HG03565 (cell line): ENCODE results near the gene CPNE1.
"Not testable (repeated sequence)": the region's sequence is repeated elsewhere in the genome, so short reads cannot be mapped to it uniquely, and the experiment has no call there.

Experiments
- ATAC-seq: cut with Tn5 transposase; IDR thresholded peaks from one replicate; pipeline ENCODE4 v1.9.1; 2021; ENCODE audit warnings: mild to moderate bottlenecking, moderate library complexity; ENCODE audit not compliant: unreplicated experiment

CPNE1 gene

DNA sequence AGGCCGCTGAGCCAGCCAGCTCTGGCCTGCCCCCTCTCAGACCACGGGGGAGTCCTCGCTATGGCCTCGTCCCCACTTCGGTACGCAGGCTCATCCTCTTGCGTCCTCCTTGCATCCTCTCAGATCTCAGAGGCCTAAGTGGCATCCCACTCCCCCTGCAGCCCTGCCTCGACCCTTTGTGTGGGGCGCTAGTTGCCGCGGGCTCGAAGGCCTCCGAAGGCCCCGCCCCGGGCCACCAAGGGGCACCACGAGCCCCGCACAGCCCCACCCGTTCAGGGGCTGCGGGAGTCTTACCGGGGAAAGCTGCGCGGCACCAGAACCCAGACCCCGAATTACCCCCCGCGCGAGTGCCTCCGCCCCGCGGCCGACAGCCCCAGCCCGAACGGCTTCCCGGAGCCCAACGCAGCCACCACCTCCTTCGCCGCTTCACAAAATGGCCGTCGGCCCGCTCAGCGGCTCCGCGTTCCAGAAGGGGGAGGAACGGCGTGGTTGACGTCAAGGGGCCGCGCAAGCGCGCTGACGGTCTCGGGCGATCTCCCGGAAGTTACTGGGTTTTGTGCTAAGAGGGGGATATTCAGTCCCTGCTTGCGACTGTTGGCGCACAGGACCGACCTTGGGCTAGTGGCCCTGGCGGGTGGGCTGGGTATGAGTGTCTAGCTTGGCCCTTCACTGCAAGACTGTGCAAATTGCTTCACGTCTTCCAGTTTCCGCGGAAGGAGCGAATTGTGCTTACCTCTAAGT is at the start of gene CPNE1, which contains the start of gene RBM12:
Gene CPNE1 (minus strand): TSS at position 435 of the 741 bp plus-strand sequence. CDS start 31,977 bp downstream, outside the sequence.
Gene RBM12 (minus strand): TSS at position 435 of the 741 bp plus-strand sequence. CDS start 9,578 bp downstream, outside the sequence.
- ATAC-seq: peak; percentile 64

DNA sequence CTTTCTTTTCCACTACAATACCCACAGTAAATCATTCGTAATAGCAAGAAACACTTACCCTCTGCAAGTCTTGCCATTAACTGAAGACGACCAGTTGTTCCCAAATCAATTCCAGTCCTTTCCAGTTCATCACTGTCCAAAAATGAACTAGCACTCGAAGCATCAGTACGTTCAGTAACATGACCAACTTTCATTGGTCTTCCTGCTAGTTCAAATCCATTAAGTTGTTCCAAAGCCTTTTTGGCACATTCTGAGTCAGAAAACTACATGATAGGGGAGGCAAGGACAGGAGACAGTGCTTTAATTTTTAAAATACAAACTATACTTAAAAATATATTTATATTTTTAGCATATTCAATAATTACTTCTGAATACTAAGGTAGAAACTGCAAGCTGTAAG is 49.4 kb upstream of the CPNE1 start:
- ATAC-seq: no peak

DNA sequence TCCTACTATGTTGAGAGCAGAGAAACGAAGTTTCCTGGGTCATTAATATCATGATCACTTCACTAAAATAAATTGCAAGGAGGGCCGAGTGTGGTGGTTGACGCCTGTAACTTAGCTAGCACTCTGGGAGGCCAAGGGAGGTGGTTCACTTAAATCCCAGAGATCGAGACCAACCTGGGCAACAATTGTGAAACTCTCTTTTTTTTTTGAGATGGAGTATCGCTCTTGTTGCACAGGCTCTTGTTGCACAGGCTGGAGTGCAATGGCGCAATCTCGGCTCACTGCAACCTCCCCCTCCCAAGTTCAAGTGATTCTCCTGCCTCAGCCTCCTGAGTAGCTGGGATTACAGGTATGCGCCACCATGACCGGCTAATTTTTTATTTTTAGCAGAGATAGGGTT is 48.4 kb upstream of the CPNE1 start:
- ATAC-seq: not testable (repeated sequence)

DNA sequence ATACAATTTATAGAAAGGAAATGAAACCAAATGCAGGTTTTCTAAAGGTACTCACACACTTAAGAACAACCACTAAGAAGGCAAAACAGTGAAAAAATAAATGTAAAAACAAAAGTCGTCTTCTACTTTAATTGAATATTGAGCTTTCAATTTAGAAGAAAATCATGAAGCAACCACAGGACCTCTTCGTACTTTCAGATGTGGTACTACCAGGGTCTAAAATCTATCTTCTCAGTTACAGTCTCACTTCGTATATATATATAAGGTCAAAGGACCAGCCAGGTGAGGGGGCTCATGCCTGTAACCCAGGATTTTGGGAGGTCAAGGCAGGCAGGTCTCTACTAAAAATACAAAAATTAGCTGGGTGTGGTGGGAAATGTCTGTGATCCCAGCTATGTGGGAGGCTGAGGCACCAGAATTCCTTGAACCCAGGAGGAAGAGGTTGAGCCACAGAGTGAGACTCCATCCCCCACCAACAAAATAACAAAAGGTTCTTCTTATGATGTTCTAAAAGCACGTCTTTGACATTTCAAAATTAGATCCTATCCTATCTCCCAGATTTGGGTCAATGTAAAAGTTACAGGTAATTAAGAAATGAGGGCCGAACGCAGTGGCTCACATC is 47.0 kb upstream of the CPNE1 start:
- ATAC-seq: no peak

DNA sequence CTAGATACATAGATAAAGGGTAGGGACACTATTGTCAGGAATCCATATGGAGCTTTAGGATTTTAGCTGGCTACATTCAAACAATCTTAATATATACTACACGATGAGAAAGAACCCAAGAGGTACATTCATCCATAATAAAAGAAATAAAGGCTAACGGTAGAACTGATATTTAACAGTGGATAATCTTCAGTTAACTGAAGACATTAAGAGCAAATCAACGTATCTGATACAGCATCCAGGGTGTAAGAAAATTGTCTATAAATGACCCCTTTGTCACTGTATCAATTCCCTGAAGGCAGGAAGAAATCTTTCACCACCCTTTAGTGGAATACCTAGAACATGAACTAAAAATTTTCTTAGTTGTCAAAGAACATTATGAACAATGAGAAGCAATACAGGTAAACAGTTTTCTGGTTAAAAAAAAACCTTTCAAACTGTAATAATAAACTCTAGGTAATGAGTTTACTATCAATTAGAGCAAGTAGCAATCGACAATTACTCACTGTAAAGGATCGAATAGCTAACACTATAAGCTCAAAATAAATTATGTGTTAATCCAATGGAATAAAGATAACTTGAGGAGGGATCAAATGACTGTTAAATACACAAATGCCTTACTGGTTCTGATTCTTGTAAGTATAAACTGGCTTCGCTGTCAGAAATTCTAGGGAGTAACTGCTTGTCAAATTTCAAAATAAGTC is 46.3 kb upstream of the CPNE1 start:
- no peak for ATAC-seq

DNA sequence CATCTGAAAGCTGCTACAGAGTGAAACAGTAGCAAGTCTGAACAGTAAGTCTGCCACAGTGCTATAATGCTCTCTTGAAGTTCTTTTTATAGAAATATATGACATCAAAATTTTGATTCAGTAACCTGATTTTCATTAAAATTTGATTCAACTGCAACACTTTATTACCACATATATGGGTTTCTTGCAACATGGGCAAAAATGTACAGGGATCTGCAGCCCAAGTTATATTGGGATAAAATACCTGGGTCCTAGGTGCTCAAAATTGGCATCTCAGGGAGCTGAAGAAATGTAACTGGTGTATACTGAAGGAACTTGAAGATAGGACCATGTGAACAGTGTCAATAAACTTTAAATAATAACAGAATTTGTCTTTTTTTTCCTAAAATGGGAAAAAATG is 45.3 kb upstream of the CPNE1 start:
- no peak for ATAC-seq

DNA sequence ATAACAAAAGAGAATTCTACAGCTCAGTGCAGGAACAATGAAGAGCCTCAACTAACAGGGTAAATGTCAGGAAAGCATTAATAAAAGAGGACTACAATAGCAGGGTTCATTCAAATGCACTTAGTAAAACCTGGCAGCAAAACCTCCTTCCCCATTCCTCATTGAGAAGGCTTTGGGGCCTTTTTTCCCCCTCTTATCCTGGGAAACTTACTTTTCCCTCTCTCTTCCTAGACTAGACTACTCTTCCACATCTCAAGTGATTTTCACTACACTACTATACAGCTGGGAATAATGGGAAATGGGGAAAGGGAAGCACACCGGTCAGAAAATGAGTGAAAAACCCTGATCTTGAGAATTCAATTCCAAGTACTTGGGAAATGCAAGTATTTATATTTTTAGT is 44.6 kb upstream of the CPNE1 start:
- ATAC-seq: no peak

DNA sequence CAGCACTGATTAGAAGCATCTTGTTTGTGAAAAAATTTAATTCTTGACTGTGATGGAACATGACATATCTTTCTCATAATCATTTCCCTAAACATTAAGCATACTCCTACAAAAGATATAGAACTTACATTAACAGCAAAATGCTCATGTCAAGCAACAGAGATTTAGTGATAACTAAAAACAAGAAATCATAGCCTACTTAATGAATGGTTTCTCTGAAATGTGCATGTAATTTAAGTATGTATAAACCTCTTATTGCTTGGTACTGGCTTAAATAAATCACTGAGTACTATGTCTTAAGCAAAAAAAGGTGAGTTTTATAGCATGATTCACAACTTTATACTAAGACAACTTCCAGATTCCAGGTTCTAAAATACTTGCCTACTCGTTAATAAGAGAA is 43.8 kb upstream of the CPNE1 start:
- no peak for ATAC-seq

DNA sequence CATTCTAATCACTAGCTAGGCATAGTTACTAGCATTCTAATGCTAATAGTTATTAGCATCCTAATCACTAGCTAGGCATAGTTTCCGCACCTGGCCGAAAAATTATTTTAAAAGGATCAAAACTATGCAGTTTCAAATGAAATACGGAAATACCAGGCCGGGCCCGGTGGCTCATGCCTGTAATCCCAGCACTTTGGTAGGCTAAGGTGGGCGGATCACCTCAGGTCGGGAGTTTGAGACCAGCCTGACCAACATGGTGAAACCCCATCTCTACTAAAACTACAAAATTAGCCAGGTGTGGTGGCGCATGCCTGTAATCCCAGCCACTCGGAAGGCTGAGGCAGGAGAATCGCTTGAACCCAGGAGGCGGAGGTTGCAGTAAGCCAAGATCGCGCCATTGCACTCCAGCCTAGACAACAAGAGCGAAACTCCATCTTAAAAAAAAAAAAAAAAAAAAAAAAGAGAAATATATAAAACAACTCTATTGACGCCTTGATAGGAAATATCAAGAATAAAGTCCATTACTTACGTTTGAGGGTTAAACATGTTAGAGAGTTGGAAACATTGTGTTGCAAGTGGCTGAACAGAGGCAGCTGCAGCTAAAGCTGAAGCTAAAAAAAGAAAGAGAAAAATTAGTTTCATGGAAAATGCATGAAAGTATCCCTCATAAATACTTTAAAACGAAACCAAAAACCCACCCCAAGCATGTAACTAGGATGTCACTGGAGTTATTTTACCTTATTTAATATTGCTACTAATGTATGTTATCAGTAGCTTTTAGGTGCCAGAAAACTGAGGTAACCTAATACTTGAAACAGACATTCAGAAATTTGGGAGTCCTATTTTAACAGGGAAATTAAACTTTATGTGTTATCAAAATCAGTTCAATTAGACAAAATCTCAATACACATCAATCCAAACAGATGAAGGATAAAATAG is 42.2 kb upstream of the CPNE1 start:
- not testable (repeated sequence) for ATAC-seq

DNA sequence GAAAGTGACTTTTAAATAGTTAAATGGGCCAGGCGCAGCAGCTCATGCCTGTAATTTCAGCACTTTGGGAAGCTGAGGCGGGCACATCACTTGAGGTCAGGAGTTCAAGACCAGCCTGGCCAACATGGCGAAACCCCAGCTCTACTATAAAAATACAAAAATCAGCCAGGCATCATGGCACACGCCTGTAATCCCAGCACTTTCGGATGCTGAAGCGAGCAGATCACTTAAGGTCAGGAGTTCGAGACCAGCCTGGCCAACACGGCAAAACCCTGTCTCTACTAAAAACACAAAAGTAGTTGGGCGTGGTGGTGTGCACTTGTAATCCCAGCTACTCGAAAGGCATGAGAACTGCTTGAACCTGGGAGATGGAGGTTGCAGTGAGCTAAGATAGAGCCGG is 41.2 kb upstream of the CPNE1 start:
- not testable (repeated sequence) for ATAC-seq

DNA sequence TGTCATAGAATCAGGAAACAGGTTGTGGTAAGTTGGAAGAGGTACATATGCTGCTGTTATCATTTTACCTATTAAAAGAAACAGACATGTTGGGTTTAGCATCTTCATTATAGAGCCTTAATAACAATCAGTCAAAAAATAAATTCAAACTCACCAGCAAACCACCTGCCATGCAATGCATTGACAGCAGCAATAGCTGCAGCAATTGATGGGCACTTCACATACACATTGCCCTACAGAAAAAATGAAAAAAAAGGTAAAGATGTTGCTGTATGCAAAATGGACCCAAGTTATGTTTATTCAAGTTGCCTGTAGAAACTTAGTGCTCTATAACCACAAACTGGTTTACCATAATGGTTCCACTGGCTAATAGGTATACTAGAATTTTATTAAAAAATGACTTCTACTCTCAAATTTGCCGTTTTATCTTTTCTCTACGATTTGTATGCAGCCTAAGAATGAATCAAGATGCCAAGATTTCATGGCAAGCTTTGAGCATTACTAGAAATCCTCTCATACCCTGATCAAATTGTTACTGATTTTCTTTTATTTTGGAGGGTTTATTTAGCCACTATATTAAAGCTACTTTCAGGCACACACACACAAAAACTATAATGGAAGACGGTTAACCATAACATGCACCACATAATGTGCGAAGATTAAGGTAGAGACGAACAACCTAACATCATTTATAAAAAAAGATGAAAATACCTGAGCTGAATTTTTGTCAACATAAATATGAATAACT is 40.0 kb upstream of the CPNE1 start:
- ATAC-seq: no peak

DNA sequence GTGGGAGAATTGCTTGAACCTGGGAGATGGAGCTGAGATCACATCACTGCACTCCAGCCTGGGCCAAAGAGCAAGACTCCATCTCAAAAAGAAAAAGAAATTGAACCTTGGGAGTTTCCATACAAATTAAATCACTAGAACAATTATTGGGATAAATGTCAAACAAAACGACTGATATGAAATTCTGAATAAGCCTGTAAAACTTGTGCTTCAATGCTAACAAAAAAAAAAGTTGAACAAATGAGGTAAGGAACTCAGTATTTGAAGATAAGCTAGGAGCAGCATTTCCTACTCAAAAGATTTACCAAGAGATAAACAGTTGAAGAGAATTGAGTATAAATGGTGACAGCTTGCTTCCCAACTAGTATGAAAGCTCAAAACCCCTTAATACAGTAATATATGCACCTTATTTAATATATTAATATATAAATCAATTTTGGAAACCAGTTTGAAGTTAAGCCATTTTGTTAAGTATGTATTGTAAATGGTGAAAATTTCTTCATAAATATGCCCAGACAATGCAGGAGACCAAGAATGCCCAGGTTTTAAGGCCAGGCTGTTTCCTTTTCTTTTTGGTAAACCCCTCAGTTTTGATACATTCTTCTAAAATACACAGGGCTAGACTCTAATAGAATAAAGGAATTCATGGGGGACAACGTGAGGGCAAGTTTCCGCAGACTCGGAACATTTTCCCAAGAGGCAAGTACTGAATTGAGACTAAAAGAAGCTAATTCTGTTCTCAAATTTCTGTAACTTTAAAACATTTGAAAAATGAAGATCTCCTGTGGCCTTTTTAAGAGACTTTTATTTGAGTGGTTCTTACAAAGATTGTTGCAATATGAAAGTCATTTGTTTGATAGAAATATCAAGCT is 38.4 kb upstream of the CPNE1 start:
- ATAC-seq: no peak

DNA sequence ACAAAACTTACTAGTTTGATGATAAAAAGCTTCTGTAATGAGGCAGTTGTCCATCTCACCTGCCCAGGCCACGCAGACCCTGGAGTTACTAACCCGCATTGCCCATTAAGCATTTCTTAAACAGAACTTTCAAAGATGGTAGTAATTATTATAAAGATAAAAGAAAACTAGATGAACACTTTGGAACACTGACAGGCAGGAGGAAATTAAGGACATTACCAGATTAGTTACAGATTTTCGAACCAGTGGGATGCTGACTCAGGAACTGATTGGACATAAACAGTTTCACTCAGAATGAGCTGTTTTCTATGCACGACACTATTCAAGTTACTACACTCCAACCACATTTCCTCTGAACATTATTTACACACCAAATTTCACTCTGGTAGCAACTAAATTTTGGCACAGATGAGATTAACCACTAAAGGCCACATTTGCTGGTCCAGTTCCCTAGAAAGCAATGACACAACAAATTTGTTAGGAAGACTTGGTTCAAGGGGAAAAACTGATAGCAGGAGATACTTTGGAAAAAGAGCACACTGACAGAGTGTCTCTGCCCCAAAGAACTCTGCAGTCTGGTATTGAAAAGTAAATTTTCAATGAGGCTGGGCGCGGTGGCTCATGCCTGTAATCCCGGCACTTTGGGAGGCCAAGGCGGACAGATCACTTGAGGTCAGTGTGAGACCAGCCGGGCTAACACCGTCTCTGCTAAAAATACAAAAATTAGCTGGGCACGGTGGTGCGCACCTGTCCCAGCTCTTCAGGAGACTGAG is 37.5 kb upstream of the CPNE1 start:
- ATAC-seq: no peak

DNA sequence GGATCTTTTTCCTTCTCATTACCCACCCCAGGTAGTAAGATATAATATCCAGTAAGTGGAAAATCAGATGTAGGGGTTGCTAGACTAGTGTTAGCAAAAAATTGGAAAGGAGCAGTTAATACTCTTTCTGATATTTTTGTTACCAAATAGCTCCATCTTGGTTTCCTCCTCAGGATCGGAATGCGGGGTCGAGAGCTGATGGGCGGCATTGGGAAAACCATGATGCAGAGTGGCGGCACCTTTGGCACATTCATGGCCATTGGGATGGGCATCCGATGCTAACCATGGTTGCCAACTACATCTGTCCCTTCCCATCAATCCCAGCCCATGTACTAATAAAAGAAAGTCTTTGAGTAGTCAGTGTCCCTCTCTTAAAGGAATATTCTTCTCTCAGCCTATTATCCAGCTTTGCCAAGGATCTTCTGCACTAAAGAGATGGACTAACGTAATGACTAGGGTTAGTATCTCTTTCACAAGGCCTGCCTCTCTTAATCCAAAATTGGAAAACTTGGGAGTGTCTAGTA is 36.0 kb upstream of the CPNE1 start:
- no peak for ATAC-seq

DNA sequence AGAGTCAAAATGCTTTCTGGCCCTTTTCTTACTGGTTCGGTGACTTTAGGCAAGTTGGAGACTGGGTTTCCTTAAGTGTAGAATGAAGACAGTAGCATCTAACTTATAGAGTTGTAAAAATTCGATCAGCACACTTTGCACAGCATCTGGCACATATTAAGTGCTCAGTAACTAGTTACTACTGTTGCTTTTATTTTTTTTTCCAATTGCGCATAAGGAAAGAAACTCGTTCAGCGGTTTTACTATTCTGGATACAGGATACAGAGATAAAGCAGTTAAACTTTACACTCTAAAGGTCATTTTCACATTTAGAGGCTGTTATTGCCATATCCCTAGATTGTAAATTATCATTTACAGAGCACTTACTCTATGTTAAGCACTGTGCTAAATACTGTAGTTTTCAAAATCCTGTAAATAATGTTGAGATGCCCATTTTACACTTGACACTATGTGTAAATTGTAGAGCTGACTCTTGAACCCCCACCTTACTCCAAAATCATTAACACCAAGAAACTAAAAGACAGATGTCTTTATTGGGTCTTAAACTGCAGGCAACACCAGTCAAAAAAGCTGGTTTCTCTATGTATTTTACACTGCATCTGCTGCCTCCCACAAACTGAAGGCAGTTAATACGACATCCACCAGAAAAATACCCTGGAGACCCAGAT is 35.4 kb upstream of the CPNE1 start:
- no peak for ATAC-seq

DNA sequence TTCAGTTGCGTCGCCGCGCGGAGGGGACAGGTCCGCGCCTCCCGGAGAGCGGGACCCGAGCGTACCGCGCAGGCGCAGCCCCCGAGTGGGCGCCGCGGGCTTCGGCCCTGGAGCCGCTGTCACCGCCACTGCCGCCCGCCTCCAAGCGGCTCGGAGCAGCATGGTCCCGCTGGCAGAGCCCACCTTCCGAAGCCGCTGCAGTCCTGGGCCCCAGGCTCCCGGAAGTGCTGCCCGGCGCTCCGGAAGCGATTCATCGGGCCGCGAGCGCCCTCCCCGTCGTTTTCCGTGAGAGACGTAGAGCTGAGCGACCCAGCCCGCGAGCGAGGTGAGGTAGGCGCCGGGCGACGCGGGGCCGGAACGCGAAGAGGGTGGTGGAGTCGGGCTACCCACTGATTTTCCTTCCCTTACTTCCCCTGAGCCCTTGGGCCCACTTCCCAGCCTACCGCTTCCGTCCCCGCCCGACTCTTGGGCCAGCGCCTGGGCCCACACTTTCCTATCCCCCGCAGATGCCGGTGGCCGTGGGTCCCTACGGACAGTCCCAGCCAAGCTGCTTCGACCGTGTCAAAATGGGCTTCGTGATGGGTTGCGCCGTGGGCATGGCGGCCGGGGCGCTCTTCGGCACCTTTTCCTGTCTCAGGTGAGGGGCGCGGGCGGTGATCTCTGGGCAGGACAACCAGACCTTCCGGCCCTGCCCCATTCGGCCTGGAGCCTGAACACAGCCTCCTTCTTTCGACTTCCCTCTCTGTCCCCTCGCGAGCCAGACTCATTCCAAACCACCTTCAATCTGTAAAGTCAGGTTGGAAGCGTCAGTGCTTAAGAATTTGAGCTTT is 34.6 kb upstream of the CPNE1 start, which contains the start of the genes NFS1 and ROMO1:
Gene NFS1 (minus strand): TSS at position 226 of the 830 bp plus-strand sequence. CDS start 64 bp downstream, at position 162.
Gene ROMO1 (plus strand): TSS at position 279 of the 830 bp plus-strand sequence. CDS start 228 bp downstream, at position 507.
- peak; percentile 62 for ATAC-seq
